ENCODE data around the gene MRGPRG.

MRGPRG gene

DNA sequence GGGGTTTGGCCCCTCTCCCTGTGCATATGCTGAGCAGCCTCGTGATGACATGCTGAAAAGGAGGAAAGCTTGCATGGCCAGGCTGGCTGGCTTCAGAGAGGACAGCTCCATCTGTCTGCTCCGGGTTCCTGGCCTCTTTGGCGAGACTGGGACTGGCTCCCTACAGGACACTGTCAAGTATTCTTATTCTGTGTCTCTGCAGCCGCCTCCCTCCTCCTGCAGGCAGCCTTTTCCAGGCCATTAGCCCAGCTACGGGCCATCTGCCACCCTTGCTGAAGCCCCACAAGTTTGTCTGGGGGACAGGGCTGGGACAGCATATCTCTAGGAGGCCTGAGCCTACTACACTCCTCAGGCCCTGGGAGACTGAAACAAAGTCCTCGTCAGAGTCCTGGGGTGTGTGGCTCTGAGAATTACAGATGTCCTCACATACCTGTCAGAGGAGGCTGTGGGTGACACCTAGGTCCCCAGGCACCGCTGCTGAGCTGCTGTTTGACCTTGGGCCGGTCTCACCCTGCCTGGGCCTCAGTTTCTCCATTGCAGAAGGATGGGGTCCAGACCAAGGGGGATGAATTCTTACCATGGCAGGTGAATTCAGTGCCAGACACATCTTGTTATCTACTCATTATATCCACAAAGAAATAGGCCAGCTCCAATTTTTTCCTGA is 11.0 kb downstream of the MRGPRG start:
- DNase-seq (ENCODE audit: low read depth in 1 of 2, low spot score in 1 of 2), result no peak

- no peak for DNase-seq (ENCODE audit: low read depth in 1 of 2, low spot score in 1 of 2)
These were observed 11.8 kb downstream of the MRGPRG start for GRCh38 chr11:3206922-3207204.

DNA sequence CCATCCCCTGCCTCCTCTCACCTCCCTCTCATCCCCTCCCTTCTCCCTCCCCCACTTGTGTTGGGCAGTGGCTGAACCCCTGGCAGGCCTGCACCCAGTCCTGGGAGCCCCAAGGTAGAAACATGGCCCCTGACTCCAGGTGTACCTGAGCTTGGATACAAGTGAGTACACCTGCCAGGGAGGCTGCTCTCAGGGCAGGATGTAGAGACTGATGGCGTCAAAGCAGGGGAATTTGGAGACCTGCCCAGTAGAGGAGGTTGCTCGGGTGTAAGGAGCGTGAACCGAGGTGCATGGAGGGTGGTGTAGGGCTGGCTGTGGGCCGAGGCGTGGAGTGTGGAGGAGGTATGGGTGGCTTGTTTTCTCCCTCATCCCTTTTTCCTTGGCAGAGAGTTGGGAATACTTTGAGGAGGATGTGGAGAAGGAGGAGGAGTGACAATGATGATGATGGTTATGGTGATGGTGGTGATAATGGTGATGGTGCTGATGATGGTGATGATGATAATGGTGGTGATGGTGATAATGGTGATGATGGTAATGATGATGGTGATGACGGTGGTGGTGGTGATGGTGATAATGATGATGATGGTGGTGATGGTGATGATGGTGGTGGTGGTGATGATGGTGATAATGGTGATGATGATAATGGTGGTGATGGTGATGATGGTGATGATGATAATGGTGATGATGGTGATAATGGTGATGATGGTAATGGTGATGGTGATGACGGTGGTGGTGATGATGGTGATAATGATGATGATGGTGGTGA is 12.3 kb downstream of the MRGPRG start:
- DNase-seq (ENCODE audit: low read depth in 1 of 2, low spot score in 1 of 2), result no peak

GRCh38 chr11:3205261-3206155 is 13.1 kb downstream of the MRGPRG start:
- DNase-seq (ENCODE audit: low read depth in 1 of 2, low spot score in 1 of 2), result no peak

DNA sequence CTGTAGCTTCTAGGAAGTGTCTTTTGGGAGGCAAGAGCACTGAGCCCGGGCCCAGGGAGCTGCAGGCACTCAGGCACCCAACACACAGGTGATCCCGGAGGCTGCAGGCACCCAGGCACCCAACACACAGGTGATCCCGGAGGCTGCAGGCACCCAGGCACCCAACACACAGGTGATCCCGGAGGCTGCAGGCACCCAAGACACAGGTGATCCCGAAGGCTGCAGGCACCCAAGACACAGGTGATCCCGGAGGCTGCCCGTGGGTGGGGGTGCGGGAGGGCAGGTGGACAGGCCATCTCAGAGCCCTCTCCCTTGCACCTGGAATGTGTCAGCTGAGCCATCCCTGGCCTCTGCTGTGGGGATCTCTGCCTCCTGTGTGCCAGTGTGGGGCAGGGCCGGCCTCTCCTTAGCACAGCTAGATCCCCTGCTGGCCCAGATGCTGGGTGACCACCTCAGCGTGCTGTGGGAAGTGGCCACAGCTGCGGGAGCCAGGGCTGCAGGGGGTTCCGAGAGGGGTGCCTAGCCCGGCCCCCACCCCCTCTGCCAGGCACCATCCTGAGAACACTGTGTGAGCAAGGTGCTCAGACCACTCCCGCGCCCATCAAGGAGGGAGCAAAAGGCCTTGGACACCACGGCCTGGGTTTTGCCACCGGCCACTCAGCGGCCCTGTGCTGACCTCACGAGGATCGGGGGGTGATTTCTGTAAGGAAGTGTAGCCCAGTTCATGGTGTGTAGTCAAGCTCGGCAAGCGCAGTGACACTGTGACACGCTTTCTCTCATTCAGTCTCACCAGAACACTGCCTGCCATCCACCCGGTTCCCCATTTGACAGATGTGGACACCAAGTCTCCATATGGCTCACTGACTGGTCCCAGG is 14.2 kb downstream of the MRGPRG start:
- DNase-seq (ENCODE audit: low read depth in 1 of 2, low spot score in 1 of 2), result no peak

GRCh38 chr11:3203221-3204043 is 15.2 kb downstream of the MRGPRG start:
- DNase-seq (ENCODE audit: low read depth in 1 of 2, low spot score in 1 of 2), result no peak

DNA sequence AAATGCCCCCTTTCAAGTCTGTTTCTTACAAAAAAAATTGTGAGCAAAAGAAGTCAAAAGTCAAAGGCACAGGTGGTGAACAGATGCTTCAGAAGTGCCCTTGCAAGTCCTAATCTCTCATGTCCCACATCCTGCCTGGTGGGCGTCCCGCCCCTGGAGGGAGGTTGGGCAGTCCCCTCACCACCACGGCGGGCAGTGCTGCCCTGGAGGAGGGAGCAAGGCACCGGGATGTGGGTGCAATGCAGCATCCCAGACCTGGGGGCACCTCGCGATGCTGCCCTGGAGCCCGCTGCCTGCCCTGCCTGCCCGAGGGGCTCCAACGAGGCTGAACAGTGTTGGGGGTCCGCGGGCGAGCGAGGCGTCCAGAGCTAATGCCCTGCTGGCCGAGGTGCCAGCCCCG is 15.9 kb downstream of the MRGPRG start:
- no peak for DNase-seq (ENCODE audit: low read depth in 1 of 2, low spot score in 1 of 2)

DNA sequence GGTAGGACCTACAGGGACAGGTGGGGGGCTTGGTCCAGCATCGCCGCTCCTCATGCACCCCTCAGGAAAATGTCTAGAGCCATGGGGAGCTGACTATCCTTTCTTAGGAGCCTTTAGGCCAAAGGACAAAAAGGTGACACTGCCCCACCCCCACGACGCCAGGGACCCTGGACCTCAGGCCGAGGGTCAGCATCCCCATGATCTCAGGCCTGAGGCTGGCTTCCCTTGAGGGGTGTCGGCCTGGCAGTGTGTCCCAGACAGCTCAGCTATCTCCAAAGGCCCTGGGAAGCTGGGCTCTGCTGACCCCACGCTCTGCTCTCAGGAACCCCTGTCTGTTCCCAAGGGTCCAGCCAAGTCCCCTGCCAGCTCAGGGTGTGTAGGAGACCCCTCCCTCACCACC is 16.3 kb downstream of the MRGPRG start:
- DNase-seq (ENCODE audit: low read depth in 1 of 2, low spot score in 1 of 2), result no peak

- DNase-seq (ENCODE audit: low read depth in 1 of 2, low spot score in 1 of 2), result no peak
These were observed 16.9 kb downstream of the MRGPRG start for GRCh38 chr11:3201677-3202181.

DNA sequence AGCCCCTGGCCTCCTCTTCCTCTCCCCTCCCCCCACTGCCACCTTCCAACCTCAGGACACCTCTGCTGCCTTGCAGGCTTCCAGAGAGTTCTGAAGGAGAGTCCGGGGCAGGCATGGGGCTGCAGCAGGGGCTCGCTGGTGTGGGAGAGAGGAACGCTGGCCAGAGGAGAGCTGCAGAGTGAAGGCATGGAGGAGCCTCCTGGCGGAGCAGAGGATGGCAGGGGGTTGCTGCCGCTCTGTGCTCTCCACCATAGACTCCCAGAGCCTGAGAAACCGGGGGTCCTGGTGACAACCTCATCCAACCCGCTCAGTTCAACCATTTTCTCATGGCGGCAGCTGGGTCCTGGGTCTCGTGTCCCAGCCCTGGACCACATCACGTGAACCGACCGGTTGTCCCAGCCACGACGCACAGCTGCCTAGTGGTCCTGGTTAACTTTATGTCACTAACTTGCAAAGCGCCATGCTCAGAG is 17.5 kb downstream of the MRGPRG start:
- no peak for DNase-seq (ENCODE audit: low read depth in 1 of 2, low spot score in 1 of 2)

- DNase-seq (ENCODE audit: low read depth in 1 of 2, low spot score in 1 of 2), result no peak
These were observed 18.1 kb downstream of the MRGPRG start for GRCh38 chr11:3200388-3201111.

- DNase-seq (ENCODE audit: low read depth in 1 of 2, low spot score in 1 of 2), result no peak
These were observed 18.9 kb downstream of the MRGPRG start for GRCh38 chr11:3199537-3200295.

DNA sequence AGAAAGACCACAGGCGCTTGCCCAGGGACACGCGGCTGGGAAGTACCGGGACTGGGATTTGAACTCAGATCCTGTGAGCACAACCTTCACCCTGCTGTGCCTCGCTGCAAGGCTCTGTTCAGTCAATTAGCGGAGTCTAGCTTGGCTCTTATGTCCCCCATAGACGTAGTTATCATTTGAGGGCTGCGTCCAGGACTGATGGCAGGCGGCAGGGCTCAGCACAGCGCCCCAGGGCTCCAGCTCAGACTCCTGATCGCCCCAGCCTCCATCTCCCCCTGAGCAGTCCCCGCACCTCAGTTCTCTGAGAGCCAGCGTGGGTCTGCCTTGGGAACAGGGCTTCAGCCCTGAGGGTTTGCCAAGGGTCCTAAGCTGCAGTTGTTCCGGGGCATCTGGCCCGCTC is 19.8 kb downstream of the MRGPRG start:
- DNase-seq (ENCODE audit: low read depth in 1 of 2, low spot score in 1 of 2), result no peak

- no peak for DNase-seq (ENCODE audit: low read depth in 1 of 2, low spot score in 1 of 2)
These were observed 20.6 kb downstream of the MRGPRG start for GRCh38 chr11:3197878-3198528.

DNA sequence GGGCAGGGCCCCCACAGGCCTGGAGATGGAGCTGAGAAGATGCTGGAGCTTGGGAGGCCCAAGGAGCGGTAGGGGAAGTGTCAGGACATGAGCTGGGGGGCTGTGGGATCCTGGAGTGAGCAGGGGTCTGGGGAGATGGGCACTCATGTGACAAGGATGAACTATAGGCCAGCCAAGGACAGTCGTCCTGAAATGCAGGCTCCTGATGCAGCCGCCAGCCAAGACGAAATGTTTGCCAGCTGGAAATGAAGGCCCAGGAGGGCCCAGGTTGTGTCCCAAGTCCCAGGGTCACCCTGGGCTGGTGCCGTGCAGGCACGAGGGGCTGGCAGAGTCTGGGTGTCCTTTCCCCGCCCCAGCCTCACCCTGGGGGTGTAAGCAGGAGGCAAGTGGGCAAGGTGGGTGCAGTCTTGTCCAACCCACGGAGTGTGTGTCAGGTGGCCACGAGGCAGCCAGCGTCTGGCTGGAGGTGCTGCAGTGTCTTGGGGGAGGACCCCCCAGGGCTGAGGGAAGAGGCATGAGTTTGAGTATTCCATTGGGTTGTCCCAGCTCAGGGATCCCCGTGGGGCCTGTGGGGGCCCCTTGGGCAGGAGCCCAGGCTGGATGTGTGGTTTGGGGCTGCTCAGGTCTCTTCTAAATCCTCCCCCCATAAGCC is 21.4 kb downstream of the MRGPRG start:
- no peak for DNase-seq (ENCODE audit: low read depth in 1 of 2, low spot score in 1 of 2)

DNA sequence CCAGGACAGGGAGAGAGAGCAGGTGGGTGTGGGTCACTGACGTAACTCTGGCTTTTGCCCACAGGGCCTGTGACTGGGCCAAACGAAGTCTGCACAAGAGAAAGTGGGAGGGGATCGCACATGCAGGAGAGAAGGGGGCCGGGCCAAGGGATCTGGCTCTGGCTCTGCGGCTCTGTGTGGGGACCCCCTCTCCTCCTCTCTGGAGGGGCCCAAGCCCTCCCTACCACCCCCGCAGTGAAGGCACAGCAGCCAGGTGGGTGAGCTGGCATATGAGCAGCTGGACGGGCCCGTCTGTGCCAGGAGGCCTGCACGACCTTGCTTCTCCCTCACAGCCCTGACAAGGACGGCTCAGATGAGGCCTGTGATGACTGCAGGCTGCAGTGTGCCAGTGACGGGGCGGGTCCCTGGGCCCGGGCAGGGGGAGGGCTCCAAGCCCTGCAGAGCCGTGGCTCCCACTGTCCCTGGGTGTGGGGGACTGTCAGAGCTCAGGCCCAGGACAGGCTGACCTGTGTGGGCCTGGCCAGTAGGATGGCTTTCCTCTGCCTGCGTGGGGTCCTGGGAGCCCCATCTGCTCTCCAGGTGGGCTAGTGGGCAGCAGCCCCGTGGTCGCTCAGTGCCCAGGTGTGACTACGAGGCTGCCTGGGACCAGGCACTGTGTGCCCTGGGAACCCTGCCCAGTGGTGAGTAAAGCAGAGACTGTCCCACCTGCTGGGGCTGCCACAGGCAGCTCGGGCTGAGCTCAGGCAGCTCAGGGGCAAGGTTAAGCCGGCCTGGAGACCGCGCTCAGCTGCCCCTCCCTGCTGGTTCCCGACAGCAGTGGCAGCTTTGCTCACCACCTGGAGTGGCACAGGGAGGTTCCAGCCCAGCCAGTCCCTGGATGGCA is 22.2 kb downstream of the MRGPRG start:
- no peak for DNase-seq (ENCODE audit: low read depth in 1 of 2, low spot score in 1 of 2)
